ENCODE data around the gene PEAK3. TPM values are rescaled to one million over a fixed set of nuclear protein-coding genes. Genes with fewer than 3 reads are reported as not detected.
"Not testable (repeated sequence)": the region's sequence is repeated elsewhere in the genome, so short reads cannot be mapped to it uniquely, and the experiment has no call there.

PEAK3 gene
- total and polyA plus RNA-seq, 4 donors = 0.11 to 0.20 (median 0.16) TPM; not detected in 1

DNA sequence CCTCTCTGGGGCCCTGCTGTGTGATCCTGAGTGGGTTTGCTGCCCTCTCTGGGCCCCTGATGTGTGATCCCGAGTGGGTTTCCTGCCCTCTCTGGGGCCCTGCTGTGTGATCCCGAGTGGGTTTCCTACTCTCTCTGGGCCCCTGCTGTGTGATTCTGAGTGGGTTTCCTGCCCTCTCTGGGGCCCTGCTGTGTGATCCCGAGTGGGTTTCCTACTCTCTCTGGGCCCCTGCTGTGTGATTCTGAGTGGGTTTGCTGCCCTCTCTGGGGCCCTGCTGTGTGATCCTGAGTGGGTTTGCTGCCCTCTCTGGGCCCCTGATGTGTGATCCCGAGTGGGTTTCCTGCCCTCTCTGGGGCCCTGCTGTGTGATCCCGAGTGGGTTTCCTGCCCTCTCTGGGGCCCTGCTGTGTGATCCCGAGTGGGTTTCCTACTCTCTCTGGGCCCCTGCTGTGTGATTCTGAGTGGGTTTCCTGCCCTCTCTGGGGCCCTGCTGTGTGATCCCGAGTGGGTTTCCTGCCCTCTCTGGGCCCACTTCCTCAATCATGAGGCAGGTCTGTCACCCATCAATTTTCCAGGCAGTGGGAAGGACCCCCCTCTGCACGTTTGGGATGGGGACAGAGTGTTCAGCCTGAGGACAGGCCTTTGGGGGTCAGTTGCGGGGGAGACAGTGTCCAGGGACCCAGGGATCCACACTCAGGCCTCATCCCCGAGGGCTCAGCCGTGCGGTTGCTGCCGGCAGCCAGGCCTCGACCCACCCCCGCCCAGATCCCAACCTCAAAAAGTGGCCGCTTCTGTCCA, 512 bp downstream of the PEAK3 start:
- not testable (repeated sequence) for H3K9me3 ChIP-seq (ENCODE audit: control insufficient read depth, insufficient read depth, low read length); H3K27ac ChIP-seq (ENCODE audit: low read depth, low read length); H3K4me3 ChIP-seq (ENCODE audit: low read depth, low read length); DNase-seq (ENCODE audit: low read depth in 4 of 6, low spot score in 6 of 6)
- Histone ChIP-seq H3K27me3 (ENCODE audit: control insufficient read depth, insufficient read depth, low read length) (peaks cover 23% of the 10 kb centered on the region), H3K4me1 (ENCODE audit: control insufficient read depth, insufficient read depth, low read length) (peaks cover 13% of the 10 kb centered on the region), H3K36me3 (ENCODE audit: control insufficient read depth, insufficient read depth, low read length) (peaks cover 19% of the 10 kb centered on the region)
- 12% methylated on average over 5 of the region's 16 CpGs for WGBS (ENCODE audit: insufficient coverage)

DNA sequence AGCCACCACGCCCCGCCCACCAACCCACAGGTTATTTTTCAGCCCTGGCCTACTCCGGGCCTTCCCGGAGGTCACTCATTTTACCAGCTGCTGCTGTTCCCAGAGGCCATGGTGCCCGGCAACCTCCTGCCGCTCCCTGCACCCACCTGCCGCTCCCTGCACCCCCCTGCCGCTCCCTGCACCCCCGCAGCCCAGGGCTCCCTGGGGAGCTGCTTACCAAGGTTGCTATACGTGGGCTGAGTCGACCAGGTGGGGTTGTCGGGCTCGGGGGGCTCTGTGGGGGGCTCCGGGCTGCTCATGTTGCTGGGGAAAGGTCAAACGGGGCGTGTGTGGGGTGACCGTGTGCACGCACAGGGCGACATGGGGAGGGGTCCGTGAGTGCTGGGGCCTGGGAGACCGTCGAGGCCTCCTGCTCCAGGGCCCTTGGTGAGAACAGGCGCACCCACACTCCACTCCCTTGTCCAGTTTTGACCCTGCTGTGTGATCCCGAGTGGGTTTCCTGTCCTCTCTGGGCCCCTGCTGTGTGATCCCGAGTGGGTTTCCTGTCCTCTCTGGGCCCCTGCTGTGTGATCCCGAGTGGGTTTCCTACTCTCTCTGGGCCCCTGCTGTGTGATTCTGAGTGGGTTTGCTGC, 1.2 kb downstream of the PEAK3 start:
- Histone ChIP-seq H3K27me3 (ENCODE audit: control insufficient read depth, insufficient read depth, low read length) (peaks cover 23% of the 10 kb centered on the region), H3K9me3 (ENCODE audit: control insufficient read depth, insufficient read depth, low read length) (no peaks in the 10 kb centered on the region), H3K36me3 (ENCODE audit: control insufficient read depth, insufficient read depth, low read length) (peaks cover 25% of the 10 kb centered on the region), H3K4me1 (ENCODE audit: control insufficient read depth, insufficient read depth, low read length) (peaks cover 18% of the 10 kb centered on the region), H3K4me3 (ENCODE audit: low read depth, low read length) (no peak overlapping the region), H3K27ac (ENCODE audit: low read depth, low read length) (no peak overlapping the region)
- DNase-seq (ENCODE audit: low read depth in 4 of 6, low spot score in 6 of 6) = no peak
- WGBS (ENCODE audit: insufficient coverage) = 69% methylated on average over 21 of the region's 26 CpGs

DNA sequence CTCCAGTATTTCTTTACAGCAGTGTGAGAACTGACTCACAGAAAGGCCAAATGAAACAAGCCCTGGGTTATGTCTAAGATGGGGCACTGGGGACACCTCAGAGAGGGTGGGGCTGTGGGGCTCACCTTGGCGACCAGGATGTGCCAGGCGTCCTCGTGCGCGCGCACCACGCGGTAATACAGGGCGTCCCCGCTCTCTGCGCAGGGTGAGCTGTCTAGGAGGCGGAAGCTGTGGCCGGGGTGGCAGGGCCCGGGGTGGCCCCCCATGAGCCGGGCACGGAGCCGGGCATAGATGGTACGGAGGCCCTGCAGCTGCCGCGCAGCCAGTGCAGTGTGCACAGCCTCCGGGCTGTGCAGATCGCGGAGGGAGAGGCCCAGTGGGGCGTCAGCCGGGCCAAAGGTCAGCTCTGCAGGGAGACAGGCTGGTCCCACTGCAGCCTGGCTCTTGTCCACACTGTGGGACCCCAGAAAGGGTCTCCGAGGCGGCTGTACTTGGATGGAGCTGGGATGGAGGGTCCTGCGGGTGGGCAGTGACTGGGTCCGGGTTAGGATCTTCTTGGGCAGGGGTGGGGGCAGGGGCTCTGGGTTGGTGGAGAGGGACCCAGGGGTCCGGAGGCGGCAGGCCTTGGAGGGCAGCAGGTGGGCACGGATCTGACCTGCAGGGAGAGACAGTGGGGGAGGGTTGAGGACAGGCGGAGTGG, 3.4 kb downstream of the PEAK3 start:
- no peak for DNase-seq (ENCODE audit: low read depth in 4 of 6, low spot score in 6 of 6)
- Histone ChIP-seq H3K9me3 (ENCODE audit: control insufficient read depth, insufficient read depth, low read length) (no peaks in the 10 kb centered on the region), H3K27ac (ENCODE audit: low read depth, low read length) (no peak overlapping the region), H3K4me3 (ENCODE audit: low read depth, low read length) (no peak overlapping the region), H3K36me3 (ENCODE audit: control insufficient read depth, insufficient read depth, low read length) (peaks cover 45% of the 10 kb centered on the region), H3K27me3 (ENCODE audit: control insufficient read depth, insufficient read depth, low read length) (peaks cover 23% of the 10 kb centered on the region), H3K4me1 (ENCODE audit: control insufficient read depth, insufficient read depth, low read length) (peaks cover 37% of the 10 kb centered on the region)
- 86% methylated on average over 33 of the region's 33 CpGs for WGBS (ENCODE audit: insufficient coverage)

DNA sequence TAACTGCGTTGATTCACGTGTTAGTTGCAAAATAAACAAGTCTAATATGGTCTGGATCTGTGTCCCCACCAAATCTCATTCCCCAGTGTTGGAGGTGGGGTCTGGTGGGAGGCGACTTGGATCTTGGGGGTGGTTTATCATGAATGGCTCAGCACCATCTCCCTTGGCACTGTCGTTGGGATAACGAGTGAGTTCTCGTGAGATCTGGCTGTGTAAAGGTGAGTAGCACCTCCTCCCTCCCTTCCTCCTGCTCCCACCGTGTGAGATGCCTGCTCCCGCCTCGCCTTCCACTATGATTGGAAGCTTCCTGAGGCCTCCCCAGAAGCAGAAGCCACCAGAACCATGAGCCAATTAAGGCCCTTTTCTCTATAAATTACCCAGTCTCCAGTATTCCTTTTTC, 4.8 kb downstream of the PEAK3 start:
- peaks cover 59% of the 10 kb centered on the region for H3K36me3 ChIP-seq (ENCODE audit: control insufficient read depth, insufficient read depth, low read length)
- H3K27me3 ChIP-seq (ENCODE audit: control insufficient read depth, insufficient read depth, low read length) = peaks cover 11% of the 10 kb centered on the region
- H3K4me3 ChIP-seq (ENCODE audit: low read depth, low read length) = no peak overlapping the region
- 86% methylated on average over 2 of the region's 9 CpGs for WGBS (ENCODE audit: insufficient coverage)
- no peak overlapping the region for H3K27ac ChIP-seq (ENCODE audit: low read depth, low read length)
- H3K4me1 ChIP-seq (ENCODE audit: control insufficient read depth, insufficient read depth, low read length) = peaks cover 46% of the 10 kb centered on the region
- DNase-seq (ENCODE audit: low read depth in 4 of 6, low spot score in 6 of 6) = no peak
- H3K9me3 ChIP-seq (ENCODE audit: control insufficient read depth, insufficient read depth, low read length) = no peaks in the 10 kb centered on the region

DNA sequence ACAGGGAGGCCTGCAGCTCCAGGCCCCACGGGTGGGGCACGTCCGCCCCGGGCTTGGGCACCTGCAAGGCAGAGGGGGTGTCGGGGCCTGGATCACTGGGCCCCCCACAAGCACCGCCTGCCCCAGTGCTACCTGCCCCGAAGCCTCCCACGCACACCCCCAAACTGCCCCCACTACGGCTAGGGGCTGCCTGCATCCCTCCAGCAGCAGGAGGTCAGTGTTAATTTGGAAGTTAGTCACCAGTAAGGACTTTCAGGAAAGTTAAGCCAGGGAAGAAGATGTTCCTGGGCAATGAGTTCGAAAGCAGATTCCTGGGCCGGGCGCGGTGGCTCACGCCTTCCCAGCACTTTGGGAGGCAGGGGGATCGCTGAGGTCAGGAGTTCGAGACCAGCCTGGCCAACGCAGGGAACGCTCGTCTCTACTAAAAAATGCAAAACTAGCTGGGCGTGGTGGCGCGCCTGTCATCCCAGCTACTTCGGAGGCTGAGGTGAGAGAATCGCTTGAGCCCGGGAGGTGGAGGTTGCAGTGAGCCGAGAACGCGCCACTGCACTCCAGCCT, 5.5 kb downstream of the PEAK3 start:
- 93% methylated on average over 14 of the region's 28 CpGs for WGBS (ENCODE audit: insufficient coverage)
- no peak overlapping the region for H3K27ac ChIP-seq (ENCODE audit: low read depth, low read length)
- peaks cover 46% of the 10 kb centered on the region for H3K4me1 ChIP-seq (ENCODE audit: control insufficient read depth, insufficient read depth, low read length)
- H3K27me3 ChIP-seq (ENCODE audit: control insufficient read depth, insufficient read depth, low read length) = peaks cover 5% of the 10 kb centered on the region
- H3K4me3 ChIP-seq (ENCODE audit: low read depth, low read length) = no peak overlapping the region
- H3K9me3 ChIP-seq (ENCODE audit: control insufficient read depth, insufficient read depth, low read length) = no peaks in the 10 kb centered on the region
- no peak for DNase-seq (ENCODE audit: low read depth in 4 of 6, low spot score in 6 of 6)
- peaks cover 66% of the 10 kb centered on the region for H3K36me3 ChIP-seq (ENCODE audit: control insufficient read depth, insufficient read depth, low read length)

DNA sequence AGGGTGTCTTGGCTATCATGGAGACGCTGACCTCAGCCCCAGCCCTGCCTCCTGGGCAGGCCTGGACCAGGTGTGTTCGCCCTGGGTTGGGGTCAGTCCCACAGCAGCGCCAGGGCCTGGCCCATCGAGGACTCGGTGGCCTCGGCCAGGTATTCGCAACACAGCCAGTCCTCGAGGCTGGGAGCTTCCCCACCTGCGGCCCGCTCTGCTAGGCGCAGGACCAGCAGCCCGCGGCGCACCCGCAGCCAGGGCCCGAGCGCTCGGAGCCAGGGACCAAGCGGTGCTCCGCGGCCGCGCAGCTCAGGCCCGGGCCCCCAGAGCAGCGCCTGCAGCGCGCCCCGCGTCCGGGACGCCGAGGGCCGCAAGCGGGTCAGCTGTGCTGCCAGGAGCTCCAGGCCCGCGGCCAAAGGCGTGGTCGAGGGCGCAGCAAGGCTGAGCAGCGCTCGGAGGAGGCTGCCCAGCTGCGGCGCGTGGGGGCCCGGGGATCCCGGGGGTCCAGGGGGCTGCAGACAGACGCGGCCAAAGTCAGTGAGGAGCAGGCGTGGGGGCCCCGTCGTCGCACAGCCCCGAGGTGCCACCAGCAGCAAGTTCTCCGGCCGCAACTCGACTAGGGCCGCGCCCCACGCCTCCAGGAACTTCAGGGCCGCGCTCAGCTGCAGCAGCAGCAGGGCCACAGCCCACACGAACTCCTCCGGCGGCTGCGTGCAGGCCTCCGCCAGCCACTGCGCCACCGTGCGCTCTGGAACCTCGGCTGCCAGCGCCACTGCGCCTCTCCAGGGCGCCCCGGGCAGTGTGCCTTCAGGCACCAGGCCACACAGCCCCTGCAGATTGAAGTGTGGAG, 6.2 kb downstream of the PEAK3 start:
- peaks cover 3% of the 10 kb centered on the region for H3K27me3 ChIP-seq (ENCODE audit: control insufficient read depth, insufficient read depth, low read length)
- H3K27ac ChIP-seq (ENCODE audit: low read depth, low read length) = no peak overlapping the region
- peaks cover 71% of the 10 kb centered on the region for H3K36me3 ChIP-seq (ENCODE audit: control insufficient read depth, insufficient read depth, low read length)
- H3K4me3 ChIP-seq (ENCODE audit: low read depth, low read length) = no peak overlapping the region
- no peak for DNase-seq (ENCODE audit: low read depth in 4 of 6, low spot score in 6 of 6)
- peaks cover 52% of the 10 kb centered on the region for H3K4me1 ChIP-seq (ENCODE audit: control insufficient read depth, insufficient read depth, low read length)
- H3K9me3 ChIP-seq (ENCODE audit: control insufficient read depth, insufficient read depth, low read length) = no peaks in the 10 kb centered on the region
- 63% methylated on average over 73 of the region's 74 CpGs for WGBS (ENCODE audit: insufficient coverage)

DNA sequence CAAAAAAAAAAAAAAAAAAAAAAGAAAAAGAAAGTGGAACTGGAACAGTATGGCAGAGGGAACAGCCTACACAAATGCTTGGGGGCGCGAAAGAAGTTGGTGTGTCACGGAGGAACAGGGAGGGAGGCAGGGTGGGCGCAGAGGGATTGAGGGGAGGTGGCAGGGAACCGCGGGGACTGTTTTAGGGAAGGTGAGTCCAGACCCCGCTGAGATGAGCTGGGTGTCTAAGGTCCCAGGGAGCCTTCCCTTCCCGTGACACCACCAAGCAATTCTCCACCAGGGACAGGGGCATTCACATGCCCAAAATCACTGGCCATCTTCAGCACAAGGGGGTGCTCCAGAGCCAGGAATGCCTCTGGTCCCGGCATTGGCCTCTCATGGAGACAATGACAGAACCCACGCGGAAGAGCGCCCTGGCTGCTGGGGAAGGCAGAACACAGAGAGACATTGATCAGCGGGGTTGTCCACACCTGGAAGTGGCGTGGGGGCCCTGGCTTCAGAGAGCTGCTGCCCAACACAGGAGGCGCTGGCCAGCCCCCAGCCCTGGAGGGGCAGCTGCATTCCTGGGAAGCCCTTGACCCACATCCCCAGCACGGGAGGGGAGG, 6.9 kb downstream of the PEAK3 start:
- DNase-seq (ENCODE audit: low read depth in 4 of 6, low spot score in 6 of 6) = peak in 2 of 6 donors; percentile 80 to 83
- 39% methylated on average over 12 of the region's 16 CpGs for WGBS (ENCODE audit: insufficient coverage)
- H3K27ac ChIP-seq (ENCODE audit: low read depth, low read length) = no peak overlapping the region
- no peak overlapping the region for H3K4me3 ChIP-seq (ENCODE audit: low read depth, low read length)
- H3K9me3 ChIP-seq (ENCODE audit: control insufficient read depth, insufficient read depth, low read length) = no peaks in the 10 kb centered on the region
- peaks cover 52% of the 10 kb centered on the region for H3K4me1 ChIP-seq (ENCODE audit: control insufficient read depth, insufficient read depth, low read length)
- no peaks in the 10 kb centered on the region for H3K27me3 ChIP-seq (ENCODE audit: control insufficient read depth, insufficient read depth, low read length)
- H3K36me3 ChIP-seq (ENCODE audit: control insufficient read depth, insufficient read depth, low read length) = peaks cover 69% of the 10 kb centered on the region

DNA sequence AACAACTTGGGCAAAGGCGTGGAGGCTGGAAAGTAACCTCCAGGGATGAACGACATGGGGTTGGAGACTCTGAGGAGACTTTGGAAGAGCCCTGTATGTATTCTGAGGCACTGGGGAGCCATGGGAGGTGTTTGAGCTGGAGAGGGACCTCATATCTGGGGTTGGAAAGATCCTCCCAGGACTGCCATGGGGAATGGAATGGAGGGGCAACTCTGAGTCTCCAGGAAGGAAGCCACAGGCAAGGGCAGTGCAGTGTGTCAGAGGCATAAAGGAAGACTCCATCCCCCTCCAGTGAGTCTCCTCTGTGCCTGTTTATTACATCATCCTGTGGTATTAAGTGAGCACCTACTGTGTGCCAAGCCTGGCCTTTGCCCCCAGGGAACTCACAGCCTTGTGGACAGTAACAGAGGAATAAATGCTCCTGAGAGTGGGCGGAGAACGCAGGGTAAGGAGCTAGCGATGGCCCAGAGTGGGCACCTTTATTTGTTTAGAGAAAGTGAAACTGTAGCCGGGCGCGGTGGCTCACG, 7.7 kb downstream of the PEAK3 start:
- Histone ChIP-seq H3K4me1 (ENCODE audit: control insufficient read depth, insufficient read depth, low read length) (peaks cover 52% of the 10 kb centered on the region), H3K4me3 (ENCODE audit: low read depth, low read length) (no peak overlapping the region), H3K27ac (ENCODE audit: low read depth, low read length) (peak overlapping the region; percentile 7), H3K36me3 (ENCODE audit: control insufficient read depth, insufficient read depth, low read length) (peaks cover 69% of the 10 kb centered on the region), H3K9me3 (ENCODE audit: control insufficient read depth, insufficient read depth, low read length) (no peaks in the 10 kb centered on the region), H3K27me3 (ENCODE audit: control insufficient read depth, insufficient read depth, low read length) (no peaks in the 10 kb centered on the region)
- DNase-seq (ENCODE audit: low read depth in 4 of 6, low spot score in 6 of 6) = no peak
- 87% methylated on average over 5 of the region's 9 CpGs for whole genome bisulfite sequencing (ENCODE audit: insufficient coverage)

All from spinal cord (tissue), 10 donors.